Heart left ventricle (tissue), 16 donors: Measurements from ENCODE around the gene SELENOT. TPM values are rescaled to one million over a fixed set of nuclear protein-coding genes. Genes with fewer than 3 reads are reported as not detected.
A peak's percentile ranks its signal among the peaks of the same experiment; 100 is the strongest.

Experiments used
- ATAC-seq, 4 donors: fragments of 200-7000 bp; cut with Tn5 transposase; one replicate each; pipeline ENCODE4 v1.9.1; 2020 to 2022; ENCODE audit warnings: moderate library complexity in 4 of 4, mild to moderate bottlenecking in 3 of 4, moderate number of reproducible peaks in 1 of 4
- DNase-seq, 5 donors: peaks; one replicate each; pipeline ENCODE4 v3.0.0-alpha.2; 2020
- H3K27ac ChIP-seq, 12 donors: fragments of 200-600 bp; sonication (generic) in 4 of 12; one replicate each; pipeline versions ENCODE4 v1.5.0 to v1.8.0; 2016 to 2022; ENCODE audit warnings: mild to moderate bottlenecking in 2 of 12
- H3K27me3 ChIP-seq, 9 donors: fragments of 200-600 bp; sonication (generic) in 2 of 9; one replicate each; pipeline versions ENCODE4 v1.5.1 to v1.8.0; 2016 to 2022; ENCODE audit warnings: mild to moderate bottlenecking in 3 of 9
- H3K36me3 ChIP-seq, 9 donors: fragments of 200-600 bp; sonication (generic) in 2 of 9; one replicate each; pipeline versions ENCODE4 v1.5.0 to v1.8.0; 2018 to 2022; ENCODE audit warnings: mild to moderate bottlenecking in 2 of 9
- H3K4me1 ChIP-seq, 12 donors: fragments of 200-600 bp; sonication (generic) in 4 of 12; one replicate each; pipeline versions ENCODE4 v1.5.0 to v1.8.0; 2016 to 2022; ENCODE audit warnings: mild to moderate bottlenecking in 3 of 12
- H3K4me3 ChIP-seq, 12 donors: fragments of 200-600 bp; sonication (generic) in 4 of 12; one replicate each; pipeline versions ENCODE4 v1.5.0 to v1.8.0; 2017 to 2022; ENCODE audit warnings: mild to moderate bottlenecking in 9 of 12, moderate library complexity in 4 of 12
- H3K9me3 ChIP-seq, 12 donors: fragments of 200-600 bp; sonication (generic) in 4 of 12; one replicate each; pipeline versions ENCODE4 v1.5.0 to v1.8.0; 2016 to 2022; ENCODE audit warnings: mild to moderate bottlenecking in 1 of 12
- POLR2A ChIP-seq, 2 donors: fragments of 450-650 bp; IDR thresholded peaks; one replicate each; pipeline ENCODE4 v1.6.1; 2017; ENCODE audit warnings: antibody characterized with exemption in 2 of 2, mild to moderate bottlenecking in 2 of 2, moderate library complexity in 2 of 2
- WGBS, 4 donors: extraction: QIAGEN DNeasy Blood & Tissue Kit in 2 of 4; methylation state at CpG; one replicate each; pipeline versions ENCODE4 v1.1.5 to v1.1.7; 2013 to 2018; 5-methylcytosine and 5-hydroxymethylcytosine counted together
- intact Hi-C, 10 donors: fragments of 100-400 bp; cut with DNase I; formaldehyde crosslinking; loops; one replicate each; pipeline versions ENCODE4 v1.11.1 to v1.14.2; 2022
- long read RNA-seq, 3 donors: library from polyadenylated mRNA; unstranded; transcript quantifications; one replicate each; pipeline ENCODE4 v2.0.0, GENCODE V29; 2020 to 2021
- polyA plus RNA-seq, 2 donors: library from polyadenylated mRNA; stranded (reverse); fragments of 200-250 nt; gene quantifications; one replicate each; pipeline ENCODE4 v1.2.3, GENCODE V29; 2013
- total RNA-seq, 9 donors: library from RNA; depleted of rRNA in 2 of 9; stranded (reverse); fragments of >200 nt in 2 of 9; fragmentation: NEBNext Ultra II Directional in 3 of 9; extraction: Animal tissue kit (Norgen Biotek cat#: 25700) in 3 of 9; gene quantifications; one replicate each; pipeline versions ENCODE4 v1.1.0 to v1.2.4, GENCODE V29; 2016 to 2023
- TF ChIP-seq, protein P1 (sequence below), 12 donors: fragments of 200-600 bp; sonication (generic) in 4 of 12; IDR thresholded peaks; one replicate each; pipeline versions ENCODE4 v1.5.0 to v1.8.0; 2018 to 2022; ENCODE audit warnings: antibody characterized with exemption in 12 of 12, mild to moderate bottlenecking in 5 of 12
- donor health status: ischemic (EF 13 %, LVEDD 7.1; RV severe dilation, severe dysfunction).
- donor health status: healthy with polysubstance abuse.
- donor health status: DM: no; HTN: yes; CAD: no.
- donor health status: DM: no; HTN: no; CAD: no.
- donor health status: ischemic (EF 25% LVEDD 6.9; RV normal size, moderate dysfunction).
- donor health status: ischemic (EF 25% LVEDD 5.7; RV mildly dilated, moderate dysfunction).
- donor health status: healthy.
- donor health status: DM: yes; HTN: yes; CAD: no.
- donor health status: ischemic (EF 35%, LVEDD 5.7; RV mildly dilated, moderate dysfunction).
- donor health status: nonischemic (EF 11% LVEDD 7.7; RV severe dilation, severe dysfunction).
- donor health status: DM: yes; HTN: yes; CAD: no.
- donor health status: PGD.
- donor health status: ischemic (EF 29% LVEDD 5.4; RV normal size, mild dysfunction).
- donor health status: nonischemic (EF 23%, LVEDD 6.1; RV moderate dilation, normal function).

SELENOT gene, protein sequence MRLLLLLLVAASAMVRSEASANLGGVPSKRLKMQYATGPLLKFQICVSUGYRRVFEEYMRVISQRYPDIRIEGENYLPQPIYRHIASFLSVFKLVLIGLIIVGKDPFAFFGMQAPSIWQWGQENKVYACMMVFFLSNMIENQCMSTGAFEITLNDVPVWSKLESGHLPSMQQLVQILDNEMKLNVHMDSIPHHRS
- total RNA-seq (100 to 1,000 TPM in 2 of 9 donors, 10 to 100 TPM in 7; 62.7 to 103 (median 80.1) TPM), polyA plus RNA-seq (100 to 1,000 TPM in 1 of 2 donors, 10 to 100 TPM in 1; 19.4 to 120 TPM)
- long read RNA-seq, donor 1, transcript SELENOT-202 (6 exons, 3,469 nt) = major isoform, 74 of 80 reads
- long read RNA-seq, donor 1, partial matches to known transcripts = 0 of 80 reads
- long read RNA-seq, donor 1, other reads (novel, unspliced or antisense) = 2 of 80 reads
- long read RNA-seq, donor 2, transcript SELENOT-202 (6 exons, 3,469 nt) = major isoform, 324 of 350 reads
- long read RNA-seq, donor 2, transcript SELENOT-205 (6 exons, 1,078 nt) = minor isoform, 14 of 350 reads
- long read RNA-seq, donor 2, partial matches to known transcripts = 2 of 350 reads
- long read RNA-seq, donor 2, other reads (novel, unspliced or antisense) = 8 of 350 reads
- long read RNA-seq, donor 3, transcript SELENOT-202 (6 exons, 3,469 nt) = major isoform, 97 of 106 reads
- long read RNA-seq, donor 3, partial matches to known transcripts = 1 of 106 reads
- long read RNA-seq, donor 3, other reads (novel, unspliced or antisense) = 3 of 106 reads

DNA sequence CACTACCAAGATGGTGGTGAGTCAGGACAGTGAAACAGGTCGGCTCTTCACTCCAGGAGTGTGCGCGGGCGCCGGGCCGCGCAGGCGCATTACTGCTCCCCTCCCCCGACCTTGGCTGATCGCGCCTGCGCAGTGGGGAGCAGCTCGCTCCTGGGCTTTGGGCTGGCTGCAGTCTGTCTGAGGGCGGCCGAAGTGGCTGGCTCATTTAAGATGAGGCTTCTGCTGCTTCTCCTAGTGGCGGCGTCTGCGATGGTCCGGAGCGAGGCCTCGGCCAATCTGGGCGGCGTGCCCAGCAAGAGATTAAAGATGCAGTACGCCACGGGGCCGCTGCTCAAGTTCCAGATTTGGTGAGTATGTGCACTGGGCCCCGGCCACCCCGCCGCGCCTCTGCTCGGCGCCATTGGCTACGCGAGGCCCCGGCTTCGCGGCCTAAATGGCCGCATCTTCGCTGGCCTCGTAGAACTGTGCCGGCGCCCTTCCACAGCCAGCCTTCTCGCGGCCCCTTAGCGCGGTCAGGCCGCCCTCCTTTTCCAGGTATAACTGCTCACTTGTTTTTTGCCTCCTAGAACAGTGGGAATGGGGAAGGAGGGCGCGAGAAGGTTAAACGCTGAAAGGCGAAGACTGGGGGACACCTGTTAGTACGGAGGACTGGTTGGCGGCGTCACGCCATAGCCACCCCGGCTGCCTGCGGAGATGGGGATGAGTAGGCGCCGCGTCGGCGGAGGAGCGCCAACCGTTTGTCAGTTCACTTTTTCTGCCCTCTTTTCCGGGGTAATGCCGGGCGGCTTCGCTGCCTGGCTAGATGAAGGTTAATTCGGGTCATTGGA is at the start of gene SELENOT:
TSS of gene SELENOT (plus strand) at position 169 of the 827 bp plus-strand sequence. CDS start at position 211, 42 bp downstream.
- WGBS, 4 donors = 0% methylated on average over 54 to 69 of the region's 69 CpGs
- ATAC-seq (peak; percentile 93 to 97 (median 97)), DNase-seq (peak; percentile 94 to 98 (median 96))
- intact Hi-C loops = loop anchor here in 9 of 10 donors (2.0 to 10.0 kb wide), 8 partner anchors 56 to 161 kb away; partner anchors contain the start of genes ERICH6 (in 7 of the 9), EIF2A (in 5 of the 9), SERP1 (in 5 of the 9) and SIAH2 (in 3 of the 9)
- H3K27ac ChIP-seq = peak within 1 kb of the TSS; percentile 82 to 99 (median 92)
- peak within 1 kb of the TSS; percentile 60 to 96 (median 79) for H3K4me3 ChIP-seq
- no peaks in the 10 kb centered on the region for H3K27me3 ChIP-seq
- no peaks in the 10 kb centered on the region for H3K9me3 ChIP-seq
- peaks cover 0 to 67% (median 38%) of the 10 kb centered on the region in 12 donors for H3K4me1 ChIP-seq
- TF ChIP-seq, protein P1, sequence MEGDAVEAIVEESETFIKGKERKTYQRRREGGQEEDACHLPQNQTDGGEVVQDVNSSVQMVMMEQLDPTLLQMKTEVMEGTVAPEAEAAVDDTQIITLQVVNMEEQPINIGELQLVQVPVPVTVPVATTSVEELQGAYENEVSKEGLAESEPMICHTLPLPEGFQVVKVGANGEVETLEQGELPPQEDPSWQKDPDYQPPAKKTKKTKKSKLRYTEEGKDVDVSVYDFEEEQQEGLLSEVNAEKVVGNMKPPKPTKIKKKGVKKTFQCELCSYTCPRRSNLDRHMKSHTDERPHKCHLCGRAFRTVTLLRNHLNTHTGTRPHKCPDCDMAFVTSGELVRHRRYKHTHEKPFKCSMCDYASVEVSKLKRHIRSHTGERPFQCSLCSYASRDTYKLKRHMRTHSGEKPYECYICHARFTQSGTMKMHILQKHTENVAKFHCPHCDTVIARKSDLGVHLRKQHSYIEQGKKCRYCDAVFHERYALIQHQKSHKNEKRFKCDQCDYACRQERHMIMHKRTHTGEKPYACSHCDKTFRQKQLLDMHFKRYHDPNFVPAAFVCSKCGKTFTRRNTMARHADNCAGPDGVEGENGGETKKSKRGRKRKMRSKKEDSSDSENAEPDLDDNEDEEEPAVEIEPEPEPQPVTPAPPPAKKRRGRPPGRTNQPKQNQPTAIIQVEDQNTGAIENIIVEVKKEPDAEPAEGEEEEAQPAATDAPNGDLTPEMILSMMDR (IDR thresholded peaks at IDR 0.05) = peak in 11 of 12 donors; percentile 14 to 56 (median 28)
- TF ChIP-seq POLR2A (IDR thresholded peaks at IDR 0.05) = peak; percentile 67 to 84
- H3K36me3 ChIP-seq = peaks cover 0 to 9% (median 3%) of the 10 kb centered on the region in 9 donors

DNA sequence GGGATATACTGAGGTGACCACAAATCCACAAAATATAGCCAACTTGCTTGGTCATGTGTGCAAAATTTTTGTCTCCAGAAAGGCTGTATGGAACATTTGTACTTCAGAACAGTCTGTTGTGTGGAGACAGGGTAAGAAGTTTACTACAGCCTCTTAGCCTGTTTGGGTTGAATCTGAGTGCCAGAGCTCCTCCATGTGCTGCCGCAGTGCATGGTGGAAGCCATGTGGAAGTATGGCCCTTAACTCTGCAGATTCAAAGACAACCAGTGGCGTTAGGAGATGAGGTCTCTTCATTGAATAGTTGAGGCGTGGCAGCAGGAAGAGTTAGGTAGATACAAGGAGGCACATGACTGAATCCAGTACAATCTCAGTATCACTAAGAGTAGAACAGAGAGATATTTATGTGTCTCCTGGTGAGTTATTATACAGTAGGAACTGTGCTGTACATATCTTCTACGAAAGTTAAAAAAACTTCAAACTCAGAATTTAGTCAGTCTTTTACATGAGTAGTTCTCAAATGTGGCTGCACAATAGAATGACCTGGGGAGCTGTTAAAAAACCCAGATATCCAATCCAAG is 47.2 kb upstream of the SELENOT start:
- intact Hi-C loops = no loop called here
- DNase-seq (no peak), ATAC-seq (no peak)
- Histone ChIP-seq H3K4me3 (no peak overlapping the region), H3K27me3 (no peaks in the 10 kb centered on the region), H3K36me3 (peaks cover 0 to 87% (median 57%) of the 10 kb centered on the region in 9 donors), H3K4me1 (peaks cover 0 to 18% (median 1%) of the 10 kb centered on the region in 12 donors), H3K27ac (no peak overlapping the region), H3K9me3 (no peaks in the 10 kb centered on the region)
- no peak for TF ChIP-seq POLR2A (IDR thresholded peaks at IDR 0.05)
- TF ChIP-seq, protein P1 (IDR thresholded peaks at IDR 0.05) = no peak
- WGBS, 4 donors = 91 to 93% (median 92%) methylated on average over 4 of the region's 4 CpGs

DNA sequence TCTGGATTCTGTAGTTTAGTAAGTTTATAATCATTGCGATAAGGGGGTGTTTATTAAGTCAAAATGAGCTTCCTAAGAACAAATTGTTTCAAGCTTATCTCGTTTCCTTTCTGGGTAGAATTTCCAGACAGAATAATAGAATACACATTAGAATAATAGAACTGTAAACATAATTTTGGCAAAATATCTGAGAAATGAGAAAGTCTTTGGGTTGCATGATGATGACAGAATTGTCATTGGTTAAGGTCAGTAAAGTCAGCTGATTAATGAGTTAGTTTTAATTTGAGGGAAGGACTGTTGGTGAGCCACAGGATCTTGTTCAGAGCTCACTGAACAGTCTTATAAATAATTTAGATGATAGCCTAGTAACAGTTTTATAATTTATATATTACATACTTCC is 46.3 kb upstream of the SELENOT start:
- intact Hi-C loops = no loop called here

More for the DNA sequence above, 46.3 kb upstream of the SELENOT start:
- no peak for DNase-seq
- Histone ChIP-seq H3K27me3 (no peaks in the 10 kb centered on the region), H3K36me3 (peaks cover 0 to 93% (median 57%) of the 10 kb centered on the region in 9 donors), H3K9me3 (no peaks in the 10 kb centered on the region), H3K27ac (no peak overlapping the region), H3K4me3 (no peak overlapping the region), H3K4me1 (peaks cover 0 to 18% (median 1%) of the 10 kb centered on the region in 12 donors)
- no peak for ATAC-seq
- WGBS, 4 donors = 57 to 65% (median 62%) methylated on average over 2 of the region's 2 CpGs
- TF ChIP-seq POLR2A (IDR thresholded peaks at IDR 0.05) = no peak
- TF ChIP-seq, protein P1 (IDR thresholded peaks at IDR 0.05) = no peak
